HG02970 (cell line): ENCODE data around the gene FAXDC2.

Experiments
- ATAC-seq: cut with Tn5 transposase; IDR thresholded peaks from one replicate; pipeline ENCODE4 v1.9.1; 2021; ENCODE audit warnings: mild to moderate bottlenecking, moderate library complexity, moderate number of reproducible peaks; ENCODE audit not compliant: unreplicated experiment, low FRiP score

The FAXDC2 gene

GRCh38 chr5:154811239-154811638 is 39.2 kb downstream of the FAXDC2 start:
- no peak for ATAC-seq

GRCh38 chr5:154806176-154806575 is 44.2 kb downstream of the FAXDC2 start:
- ATAC-seq = no peak

- ATAC-seq = no peak
These were observed 48.4 kb downstream of the FAXDC2 start for GRCh38 chr5:154802050-154802449.

GRCh38 chr5:154801083-154801482 is 49.3 kb downstream of the FAXDC2 start:
- no peak for ATAC-seq

GRCh38 chr5:154800582-154800981 is 49.8 kb downstream of the FAXDC2 start:
- ATAC-seq = no peak

GRCh38 chr5:154797762-154798161 is 52.6 kb downstream of the FAXDC2 start:
- no peak for ATAC-seq

GRCh38 chr5:154795235-154795596 is 55.2 kb downstream of the FAXDC2 start:
- no peak for ATAC-seq

GRCh38 chr5:154794525-154795234 is 55.7 kb downstream of the FAXDC2 start:
- no peak for ATAC-seq

- ATAC-seq = no peak
These were observed 56.5 kb downstream of the FAXDC2 start for GRCh38 chr5:154793599-154794524.

GRCh38 chr5:154791535-154791934 is 58.9 kb downstream of the FAXDC2 start:
- ATAC-seq = no peak

GRCh38 chr5:154788212-154788611 is 62.2 kb downstream of the FAXDC2 start:
- no peak for ATAC-seq

- ATAC-seq = no peak
These were observed 64.0 kb downstream of the FAXDC2 start for GRCh38 chr5:154786414-154786813.

GRCh38 chr5:154784856-154785255 is 65.5 kb downstream of the FAXDC2 start:
- ATAC-seq = no peak

GRCh38 chr5:154783774-154784460 is 66.5 kb downstream of the FAXDC2 start:
- no peak for ATAC-seq

GRCh38 chr5:154782812-154783592 is 67.4 kb downstream of the FAXDC2 start:
- no peak for ATAC-seq

- no peak for ATAC-seq
These were observed 68.1 kb downstream of the FAXDC2 start for GRCh38 chr5:154782326-154782725.

GRCh38 chr5:154780128-154780527 is 70.3 kb downstream of the FAXDC2 start:
- ATAC-seq = no peak

- ATAC-seq = no peak
These were observed 71.3 kb downstream of the FAXDC2 start for GRCh38 chr5:154779105-154779504.

GRCh38 chr5:154778534-154778933 is 71.9 kb downstream of the FAXDC2 start:
- no peak for ATAC-seq

GRCh38 chr5:154776167-154776566 is 74.2 kb downstream of the FAXDC2 start:
- ATAC-seq = no peak
